Hypothalamus (tissue), 51 donors: Measurements from ENCODE around the gene DCST2.
A peak's percentile ranks its signal among the peaks of the same experiment; 100 is the strongest.

ENCODE experiments used
- DNase-seq, 51 donors: peaks; one replicate each; lab custom pipeline; 2025; lab: John Stamatoyannopoulos, UW

DCST2 gene

DNA sequence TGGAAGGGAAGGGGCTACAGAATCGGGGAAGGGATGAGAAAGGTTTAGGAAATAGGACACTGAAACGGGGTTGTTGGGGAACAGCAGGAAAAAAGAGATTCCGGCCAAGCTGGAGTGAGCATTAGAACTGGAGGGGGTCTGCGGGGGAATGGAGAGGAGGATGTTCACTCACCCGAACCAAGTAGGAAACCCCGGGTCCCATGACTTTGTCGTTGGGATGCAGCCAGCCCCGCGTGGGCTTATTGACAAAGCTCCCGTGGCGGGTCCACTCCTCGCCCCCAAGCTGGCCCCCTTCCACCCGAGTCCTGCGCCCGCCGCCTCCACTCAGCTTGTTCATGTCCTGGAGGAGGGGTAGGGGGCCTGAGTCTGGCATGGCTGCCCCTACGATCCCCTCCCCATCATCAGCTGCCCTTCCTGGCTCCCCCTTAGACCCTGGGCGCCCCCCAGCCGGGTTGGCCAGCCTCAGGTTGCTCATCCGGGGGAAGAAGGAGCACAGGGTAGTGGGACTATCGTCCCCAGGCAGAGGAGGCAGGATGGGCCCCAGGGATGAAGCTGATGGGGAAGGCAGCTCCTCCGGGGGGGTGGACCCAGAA, 63.6 kb downstream of the DCST2 start:
- peak in 18 of 51 donors; percentile 10 to 53 (median 25) for DNase-seq

DNA sequence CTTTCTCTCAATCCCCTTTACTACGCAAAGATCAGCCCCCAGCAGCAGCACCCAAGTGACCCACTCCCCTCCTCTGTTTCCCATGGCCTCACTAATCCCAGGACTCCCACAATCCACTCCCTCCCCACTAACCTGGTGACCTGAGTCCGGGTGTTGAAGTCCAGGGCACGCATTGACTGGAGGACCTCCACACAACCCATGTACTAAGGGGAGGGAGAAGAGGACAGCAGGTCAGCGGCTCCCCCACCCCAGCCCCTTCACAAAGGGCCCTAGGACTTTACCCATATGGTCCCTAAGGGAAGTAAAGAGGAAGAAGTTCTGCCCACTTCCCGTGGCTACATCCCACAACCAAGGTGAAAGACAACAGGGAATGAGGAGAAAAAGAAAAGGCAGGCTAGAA, 64.3 kb downstream of the DCST2 start:
- no peak for DNase-seq

DNA sequence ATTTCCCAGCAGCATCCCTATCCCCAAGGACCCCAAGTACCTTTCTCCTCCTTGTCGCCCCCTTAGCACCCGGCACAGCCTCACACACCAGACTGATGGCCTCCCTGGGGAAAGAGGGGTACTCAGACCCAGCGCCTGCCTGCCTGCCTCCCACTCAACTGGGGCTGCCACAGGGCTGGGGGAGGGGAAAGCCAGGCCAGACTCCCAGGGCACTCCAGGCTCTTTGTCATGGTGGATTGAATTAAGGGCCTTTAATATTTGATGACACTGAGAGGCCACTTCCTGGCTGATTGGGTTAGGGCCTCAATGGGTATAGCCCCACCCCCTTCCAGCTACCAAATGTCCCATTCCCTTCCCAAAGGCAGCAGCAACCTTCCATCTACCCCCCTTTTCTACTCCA, 64.8 kb downstream of the DCST2 start:
- DNase-seq: no peak
